Activated T-cell treated with anti-CD3 and anti-CD28 coated beads for 48 hours (primary cell): ENCODE data around the gene ANKS4B.
A peak's percentile ranks its signal among the peaks of the same experiment; 100 is the strongest.

Source experiments
- DNase-seq: peaks from one replicate; pipeline ENCODE4 v3.0.0-alpha.2; 2020; ENCODE audit warnings: low read depth

The ANKS4B gene

GRCh38 chr16:21300309-21301167 lies 67.0 kb downstream of the ANKS4B start:
- peak; percentile 56 for DNase-seq

DNA sequence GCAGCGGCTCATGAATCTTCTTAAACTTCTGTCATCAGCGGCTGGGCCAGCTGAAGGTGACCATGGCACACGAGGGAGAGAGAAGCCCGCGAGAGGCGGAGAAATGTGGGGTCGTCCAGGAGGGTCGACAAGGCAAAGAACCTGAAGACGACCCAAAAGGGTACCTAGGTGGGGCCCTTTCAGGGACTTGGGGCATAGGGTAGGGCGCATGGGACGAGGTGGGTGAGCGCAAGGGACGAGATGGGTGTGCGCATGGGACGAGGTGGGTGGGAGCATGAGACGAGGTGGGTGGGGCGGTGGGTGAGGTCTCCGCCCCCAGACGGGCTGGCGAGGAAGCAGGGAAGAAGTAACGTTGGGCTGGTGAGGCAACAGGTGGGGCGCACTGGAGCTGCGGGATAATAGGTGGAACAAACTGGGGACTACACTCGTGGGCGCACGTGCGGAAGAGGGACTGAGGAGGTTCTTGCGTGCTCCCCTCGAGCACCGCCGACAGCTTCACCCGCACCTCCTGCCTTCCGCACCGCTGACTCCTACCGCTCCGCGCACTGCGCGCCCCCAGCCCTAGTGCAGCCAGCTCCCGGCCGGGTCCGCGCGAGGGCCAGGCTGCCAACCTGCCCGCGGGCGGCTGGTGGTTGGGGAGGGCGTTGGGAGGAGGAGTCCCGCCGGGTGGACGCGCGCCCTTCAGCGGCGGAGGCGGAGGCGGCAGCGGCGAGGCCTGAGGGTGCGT lies 67.8 kb downstream of the ANKS4B start:
- DNase-seq: peak; percentile 42

GRCh38 chr16:21301895-21302291 lies 68.4 kb downstream of the ANKS4B start:
- no peak for DNase-seq

DNA sequence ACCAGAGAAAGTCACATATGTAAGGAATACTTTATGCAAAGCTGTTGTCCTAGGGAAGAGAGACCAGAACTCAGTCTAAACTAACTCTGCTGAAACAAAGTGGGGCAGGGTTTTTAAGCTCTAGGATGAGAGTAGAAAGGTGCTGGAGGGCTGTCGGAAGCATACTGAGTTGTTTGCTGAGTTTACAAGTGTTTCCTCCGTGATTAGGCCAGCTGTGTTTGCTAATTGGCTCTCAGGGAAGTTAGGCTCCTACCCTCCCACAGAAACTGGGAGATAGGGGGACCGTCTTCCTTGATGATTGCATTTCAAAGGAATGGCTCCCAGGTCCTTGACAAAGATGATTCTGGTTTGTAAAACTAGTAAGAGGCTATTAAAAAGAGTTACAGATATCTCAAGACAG lies 69.0 kb downstream of the ANKS4B start:
- DNase-seq: no peak

GRCh38 chr16:21302898-21303528 lies 69.5 kb downstream of the ANKS4B start:
- no peak for DNase-seq
